Omental fat pad (tissue), 4 donors: Measurements from ENCODE around the gene RAX. TPM values are rescaled to one million over a fixed set of nuclear protein-coding genes. Genes with fewer than 3 reads are reported as not detected.
A peak's percentile ranks its signal among the peaks of the same experiment; 100 is the strongest.

Experiments
- ATAC-seq: fragments of 150-250 bp; one replicate; pipeline ENCODE4 v1.9.1; 2016; ENCODE audit warnings: mild to moderate bottlenecking, moderate library complexity; ENCODE audit not compliant: low FRiP score
- DNase-seq: peaks from one replicate; pipeline ENCODE4 v3.0.0-alpha.2; 2019; ENCODE audit warnings: low spot score
- total RNA-seq, 4 donors: library from RNA; depleted of rRNA; stranded (reverse); fragments of >200 nt; gene quantifications; one replicate each; pipeline ENCODE4 v1.1.0, GENCODE V29; 2016
- TF ChIP-seq, protein P1 (sequence below), 3 donors: fragments of 450-650 bp; IDR thresholded peaks; one replicate each; pipeline ENCODE4 v1.5.1; 2016 to 2017; ENCODE audit warnings: antibody characterized with exemption in 3 of 3, mild to moderate bottlenecking in 3 of 3, moderate library complexity in 2 of 3

Gene RAX
- total RNA-seq = not detected

- TF ChIP-seq, protein P1, sequence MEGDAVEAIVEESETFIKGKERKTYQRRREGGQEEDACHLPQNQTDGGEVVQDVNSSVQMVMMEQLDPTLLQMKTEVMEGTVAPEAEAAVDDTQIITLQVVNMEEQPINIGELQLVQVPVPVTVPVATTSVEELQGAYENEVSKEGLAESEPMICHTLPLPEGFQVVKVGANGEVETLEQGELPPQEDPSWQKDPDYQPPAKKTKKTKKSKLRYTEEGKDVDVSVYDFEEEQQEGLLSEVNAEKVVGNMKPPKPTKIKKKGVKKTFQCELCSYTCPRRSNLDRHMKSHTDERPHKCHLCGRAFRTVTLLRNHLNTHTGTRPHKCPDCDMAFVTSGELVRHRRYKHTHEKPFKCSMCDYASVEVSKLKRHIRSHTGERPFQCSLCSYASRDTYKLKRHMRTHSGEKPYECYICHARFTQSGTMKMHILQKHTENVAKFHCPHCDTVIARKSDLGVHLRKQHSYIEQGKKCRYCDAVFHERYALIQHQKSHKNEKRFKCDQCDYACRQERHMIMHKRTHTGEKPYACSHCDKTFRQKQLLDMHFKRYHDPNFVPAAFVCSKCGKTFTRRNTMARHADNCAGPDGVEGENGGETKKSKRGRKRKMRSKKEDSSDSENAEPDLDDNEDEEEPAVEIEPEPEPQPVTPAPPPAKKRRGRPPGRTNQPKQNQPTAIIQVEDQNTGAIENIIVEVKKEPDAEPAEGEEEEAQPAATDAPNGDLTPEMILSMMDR (IDR thresholded peaks at IDR 0.05) = no peak
- DNase-seq (no peak), ATAC-seq (peak; percentile 55)
Measured at GRCh38 chr18:59272891-59273758, at the start of gene RAX. RAX (minus strand) TSS chr18:59273454; CDS start chr18:59273206, 248 bp downstream.

GRCh38 chr18:59318460-59319050 is 45.3 kb upstream of the RAX start, which contains the start of gene CPLX4:
CPLX4 (minus strand) TSS chr18:59318649; CDS start chr18:59318462, 187 bp downstream.
- ATAC-seq (no peak), DNase-seq (no peak)
- TF ChIP-seq, protein P1 (IDR thresholded peaks at IDR 0.05) = no peak

- TF ChIP-seq, protein P1 (IDR thresholded peaks at IDR 0.05) = no peak
- DNase-seq (no peak), ATAC-seq (no peak)
Measured at GRCh38 chr18:59311631-59312030, 38.4 kb upstream of the RAX start.

- peak; percentile 17 for ATAC-seq
- no peak for DNase-seq
- TF ChIP-seq, protein P1 (IDR thresholded peaks at IDR 0.05) = no peak
Measured at GRCh38 chr18:59308938-59309260, 35.6 kb upstream of the RAX start.

DNA sequence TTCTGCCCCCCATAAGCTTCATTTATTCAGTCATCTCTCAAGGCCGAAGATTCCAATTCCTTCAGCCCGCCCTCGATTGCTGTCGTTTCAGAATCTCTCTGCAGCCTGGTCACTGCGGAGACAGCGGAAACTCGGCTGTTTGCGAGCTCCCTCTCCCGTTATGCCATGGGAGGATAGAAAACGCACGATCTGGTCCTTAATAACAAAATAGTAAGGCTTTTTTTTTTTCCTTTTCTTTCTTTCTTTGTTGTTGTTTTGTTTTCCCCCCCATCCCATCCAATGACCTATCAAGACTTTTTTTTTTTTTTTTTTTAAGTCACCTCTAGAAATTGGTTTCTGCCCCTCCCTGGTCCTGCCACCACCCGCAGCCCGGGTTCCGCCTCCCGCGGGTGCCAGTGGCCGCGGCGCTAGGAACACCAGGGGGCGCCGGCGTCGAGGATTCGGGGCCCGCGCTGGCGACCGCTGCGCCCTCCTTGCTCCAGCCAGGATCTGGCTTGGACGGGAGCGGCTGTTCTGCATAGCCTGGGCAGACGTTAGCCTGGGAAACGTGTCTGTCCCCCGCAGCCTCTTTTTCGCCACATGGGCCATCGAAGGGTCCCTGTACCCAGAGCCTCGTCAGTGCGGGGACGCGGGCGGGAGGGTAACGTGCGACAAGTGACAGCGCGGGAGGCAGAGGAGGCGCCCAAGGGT is 35.1 kb upstream of the RAX start:
- TF ChIP-seq, protein P1 (IDR thresholded peaks at IDR 0.05) = peak in 2 of 3 donors; percentile 32 to 42
- ATAC-seq = peak; percentile 77
- DNase-seq = peak; percentile 58

DNA sequence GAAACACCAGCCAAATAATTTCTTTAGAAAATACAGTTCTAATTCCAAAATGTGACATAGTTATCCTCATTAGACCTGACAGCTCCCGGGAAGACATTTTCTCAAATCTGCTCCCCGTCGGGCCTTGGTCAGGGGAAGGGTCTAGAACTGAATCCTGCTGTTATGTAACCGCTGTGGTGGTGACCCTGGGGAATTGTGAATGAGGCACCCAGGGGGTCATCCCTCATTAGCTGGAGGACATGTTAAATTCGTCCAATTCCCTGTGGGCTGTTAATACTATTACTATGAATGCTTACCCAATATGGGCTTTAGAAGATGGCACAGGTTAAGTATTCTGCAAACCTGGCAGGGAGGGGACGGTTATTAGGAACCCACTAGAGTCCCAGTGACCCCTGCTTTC is 33.4 kb upstream of the RAX start:
- TF ChIP-seq, protein P1 (IDR thresholded peaks at IDR 0.05) = no peak
- ATAC-seq = no peak
- no peak for DNase-seq
